HG02623 (cell line): ENCODE measurements around the gene ALDH1L2.
A peak's percentile ranks its signal among the peaks of the same experiment; 100 is the strongest.
"Not testable (repeated sequence)": the region's sequence is repeated elsewhere in the genome, so short reads cannot be mapped to it uniquely, and the experiment has no call there.

ENCODE experiments used
- ATAC-seq: cut with Tn5 transposase; IDR thresholded peaks from one replicate; pipeline ENCODE4 v1.9.1; 2021; ENCODE audit warnings: moderate library complexity; ENCODE audit not compliant: unreplicated experiment

The ALDH1L2 gene

GRCh38 chr12:104986022-104986941, 98.0 kb downstream of the ALDH1L2 start, which contains the start of gene NOPCHAP1:
NOPCHAP1 (plus strand) TSS chr12:104986316; CDS start chr12:104986353, 37 bp downstream.
- ATAC-seq: peak; percentile 98

GRCh38 chr12:104985206-104985605, 99.1 kb downstream of the ALDH1L2 start:
- ATAC-seq: no peak

GRCh38 chr12:104977688-104978087, 106.6 kb downstream of the ALDH1L2 start:
- ATAC-seq: not testable (repeated sequence)

- ATAC-seq: no peak
Observed at GRCh38 chr12:104976703-104977102, 107.6 kb downstream of the ALDH1L2 start.

GRCh38 chr12:104975587-104976343, 108.5 kb downstream of the ALDH1L2 start:
- ATAC-seq: no peak

- ATAC-seq: peak; percentile 97
Observed at GRCh38 chr12:104974626-104975290, 109.5 kb downstream of the ALDH1L2 start.

- no peak for ATAC-seq
Observed at GRCh38 chr12:104973250-104973649, 111.0 kb downstream of the ALDH1L2 start.

GRCh38 chr12:104971306-104971705, 113.0 kb downstream of the ALDH1L2 start:
- ATAC-seq: no peak
